GM12873 (cell line): ENCODE measurements around the gene RAB30.

ENCODE experiments used
- CTCF ChIP-seq: IDR thresholded peaks from 2 replicates; pipeline ENCODE4 v1.5.1; 2012; ENCODE audit warnings: low read depth, mild to moderate bottlenecking, moderate library complexity, low read length, control low read depth; ENCODE audit not compliant: insufficient read depth; ENCODE audit errors: missing control alignments

Gene RAB30

GRCh38 chr11:83026229-83026628 lies 45.5 kb downstream of the RAB30 start:
- no peak for TF ChIP-seq CTCF

GRCh38 chr11:83025267-83025704 lies 46.4 kb downstream of the RAB30 start:
- TF ChIP-seq CTCF = no peak

GRCh38 chr11:83024270-83024854 lies 47.3 kb downstream of the RAB30 start:
- no peak for TF ChIP-seq CTCF

- TF ChIP-seq CTCF = no peak
Observed at GRCh38 chr11:83023410-83023809, 48.3 kb downstream of the RAB30 start.

GRCh38 chr11:83021780-83022125 lies 49.9 kb downstream of the RAB30 start:
- TF ChIP-seq CTCF = no peak

- no peak for TF ChIP-seq CTCF
Observed at GRCh38 chr11:83020942-83021779, 50.5 kb downstream of the RAB30 start.

GRCh38 chr11:83019888-83020579 lies 51.7 kb downstream of the RAB30 start:
- no peak for TF ChIP-seq CTCF
